ENCODE results near the gene KIF6.

KIF6 gene

GRCh38 chr6:39724787-39725631 lies at the start of gene KIF6:
TSS of gene KIF6 (minus strand) at chr6:39725408. CDS start at chr6:39725310, 98 bp downstream.
- no peak for TF ChIP-seq CTCF (IDR thresholded peaks at IDR 0.05; ENCODE audit: insufficient read depth, low read depth, low read length, missing control alignments)
- peak within 1 kb of the TSS; percentile 54 for H3K4me3 ChIP-seq (ENCODE audit: low read depth, low read length)
- peak; percentile 94 for DNase-seq (ENCODE audit: low read depth)

GRCh38 chr6:39773782-39774181 lies 48.6 kb upstream of the KIF6 start:
- DNase-seq (ENCODE audit: low read depth), result no peak
- no peak for TF ChIP-seq CTCF (IDR thresholded peaks at IDR 0.05; ENCODE audit: insufficient read depth, low read depth, low read length, missing control alignments)
- no peak overlapping the region for H3K4me3 ChIP-seq (ENCODE audit: low read depth, low read length)

GRCh38 chr6:39772559-39773273 lies 47.5 kb upstream of the KIF6 start:
- DNase-seq (ENCODE audit: low read depth), result no peak
- no peak for TF ChIP-seq CTCF (IDR thresholded peaks at IDR 0.05; ENCODE audit: insufficient read depth, low read depth, low read length, missing control alignments)

GRCh38 chr6:39770446-39770845 lies 45.2 kb upstream of the KIF6 start:
- no peak overlapping the region for H3K4me3 ChIP-seq (ENCODE audit: low read depth, low read length)
- no peak for TF ChIP-seq CTCF (IDR thresholded peaks at IDR 0.05; ENCODE audit: insufficient read depth, low read depth, low read length, missing control alignments)
- no peak for DNase-seq (ENCODE audit: low read depth)

More at GRCh38 chr6:39772559-39773273, 47.5 kb upstream of the KIF6 start:
- H3K4me3 ChIP-seq (ENCODE audit: low read depth, low read length), result no peak overlapping the region

GRCh38 chr6:39769012-39769411 lies 43.8 kb upstream of the KIF6 start:
- TF ChIP-seq CTCF (IDR thresholded peaks at IDR 0.05; ENCODE audit: insufficient read depth, low read depth, low read length, missing control alignments), result no peak
- no peak for DNase-seq (ENCODE audit: low read depth)

GRCh38 chr6:39765508-39766065 lies 40.4 kb upstream of the KIF6 start:
- no peak for DNase-seq (ENCODE audit: low read depth)
- H3K4me3 ChIP-seq (ENCODE audit: low read depth, low read length), result no peak overlapping the region
- no peak for TF ChIP-seq CTCF (IDR thresholded peaks at IDR 0.05; ENCODE audit: insufficient read depth, low read depth, low read length, missing control alignments)

More at GRCh38 chr6:39769012-39769411, 43.8 kb upstream of the KIF6 start:
- H3K4me3 ChIP-seq (ENCODE audit: low read depth, low read length), result no peak overlapping the region
